ENCODE data around the gene ZNF212. TPM values are rescaled to one million over a fixed set of nuclear protein-coding genes. Genes with fewer than 3 reads are reported as not detected.

ZNF212 gene
- total and polyA plus RNA-seq, 9 of the 15 experiments (the other 6 are each of a cell fraction or from before 2014, with no cell fraction given), result 1.8 to 21.4 (median 7.2) TPM

GRCh38 chr7:149280661-149281507, 41.4 kb downstream of the ZNF212 start (continued):
- no peak for TF ChIP-seq TEAD4 (IDR thresholded peaks at IDR 0.05; ENCODE audit: low read length)
- TF ChIP-seq TEAD4 (CRISPR knock-in tag; IDR thresholded peaks at IDR 0.05; ENCODE audit: borderline replicate concordance), result no peak
- TF ChIP-seq STAG1 (CRISPR knock-in tag; IDR thresholded peaks at IDR 0.05; ENCODE audit: borderline replicate concordance), result no peak
- 0 out of 2 replicates have a peak, but pooled peaks have one; percentile 26 for TF ChIP-seq TFAP4 (CRISPR knock-in tag; IDR thresholded peaks at IDR 0.05; ENCODE audit: borderline replicate concordance)

GRCh38 chr7:149281508-149282330, 42.3 kb downstream of the ZNF212 start:
- H3K9me1 ChIP-seq (ENCODE audit: control insufficient read depth, insufficient read depth, low read length), result no peaks in the 10 kb centered on the region
- in situ Hi-C loops (cut with MboI) (no loop called here), intact Hi-C loops (cut with micrococcal nuclease) (no loop called here)
- 44% methylated on average over 57 of the region's 59 CpGs for WGBS (ENCODE audit: insufficient coverage, low coverage, missing lambda C conversion rate)
- H3K36me3 ChIP-seq (ENCODE audit: control insufficient read depth, insufficient read depth, low read length), result peaks cover 8% of the 10 kb centered on the region; the same call in 1 of the 3 replicates
- no peak overlapping the region for H3K4me2 ChIP-seq (ENCODE audit: insufficient read depth, low read length)
- TF ChIP-seq SIRT6 (IDR thresholded peaks at IDR 0.05; ENCODE audit: low read depth, low read length), result no peak
- TF ChIP-seq, protein P1, sequence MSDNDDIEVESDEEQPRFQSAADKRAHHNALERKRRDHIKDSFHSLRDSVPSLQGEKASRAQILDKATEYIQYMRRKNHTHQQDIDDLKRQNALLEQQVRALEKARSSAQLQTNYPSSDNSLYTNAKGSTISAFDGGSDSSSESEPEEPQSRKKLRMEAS (CRISPR knock-in tag; IDR thresholded peaks at IDR 0.05), result 0 out of 2 replicates have a peak, but pooled peaks have one; percentile 15
- H3K4me3 ChIP-seq, result no peak overlapping the region
- ChIA-PET POLR2A (interaction anchor here (0.6 kb wide), 1 partner anchor 18 kb away, joined by 5 read pairs; no protein-coding TSS in a partner anchor), CTCF (ENCODE audit: low intra/inter-chr PET ratio) (no interaction called here)
- peaks cover 41 to 79% of the 10 kb centered on the region in 2 experiments for H3K27me3 ChIP-seq (ENCODE audit: control insufficient read depth in 2 of 2, insufficient read depth in 2 of 2, low read length in 2 of 2)
- FAIRE-seq, result no peak
- no peak overlapping the region for H2AFZ ChIP-seq (ENCODE audit: low read depth, low read length)
- H3K9ac ChIP-seq (ENCODE audit: insufficient read depth in 1 of 2, low read depth in 2 of 2, low read length in 2 of 2), result no peak overlapping the region
- no TSS peak for BruUV-seq (replicated peaks)
- peaks cover 13% of the 10 kb centered on the region for H4K20me1 ChIP-seq (replicated peaks; ENCODE audit: control insufficient read depth, insufficient read depth, low read length)
- no peaks in the 10 kb centered on the region for H3K9me3 ChIP-seq (replicated peaks; ENCODE audit: control insufficient read depth, insufficient read depth, low read depth, low read length)
- ATAC-seq, result no peak
- no peaks in the 10 kb centered on the region for H3K79me2 ChIP-seq (ENCODE audit: control insufficient read depth, insufficient read depth, low read length)
- DNase-seq (ENCODE audit: extremely low read depth in 1 of 4, low spot score in 3 of 4), result no peak
- peaks cover 0 to 26% of the 10 kb centered on the region in 2 experiments; a peak in 2 of 5 replicates for H3K4me1 ChIP-seq (replicated peaks in 1 of 2; ENCODE audit: control insufficient read depth in 2 of 2, insufficient read depth in 2 of 2, low read length in 2 of 2)
- H3K27ac ChIP-seq (ENCODE audit: extremely low read depth, low read depth, low read length), result no peak overlapping the region

Measured in K562 (cell line).